ENCODE results near the gene PLXNB1. TPM values are rescaled to one million over a fixed set of nuclear protein-coding genes. Genes with fewer than 3 reads are reported as not detected.
A peak's percentile ranks its signal among the peaks of the same experiment; 100 is the strongest.
"Not testable (repeated sequence)": the region's sequence is repeated elsewhere in the genome, so short reads cannot be mapped to it uniquely, and the experiment has no call there.

Gene PLXNB1
- total RNA-seq, 1 donor from 2014 or later, result 35.4 TPM

DNA sequence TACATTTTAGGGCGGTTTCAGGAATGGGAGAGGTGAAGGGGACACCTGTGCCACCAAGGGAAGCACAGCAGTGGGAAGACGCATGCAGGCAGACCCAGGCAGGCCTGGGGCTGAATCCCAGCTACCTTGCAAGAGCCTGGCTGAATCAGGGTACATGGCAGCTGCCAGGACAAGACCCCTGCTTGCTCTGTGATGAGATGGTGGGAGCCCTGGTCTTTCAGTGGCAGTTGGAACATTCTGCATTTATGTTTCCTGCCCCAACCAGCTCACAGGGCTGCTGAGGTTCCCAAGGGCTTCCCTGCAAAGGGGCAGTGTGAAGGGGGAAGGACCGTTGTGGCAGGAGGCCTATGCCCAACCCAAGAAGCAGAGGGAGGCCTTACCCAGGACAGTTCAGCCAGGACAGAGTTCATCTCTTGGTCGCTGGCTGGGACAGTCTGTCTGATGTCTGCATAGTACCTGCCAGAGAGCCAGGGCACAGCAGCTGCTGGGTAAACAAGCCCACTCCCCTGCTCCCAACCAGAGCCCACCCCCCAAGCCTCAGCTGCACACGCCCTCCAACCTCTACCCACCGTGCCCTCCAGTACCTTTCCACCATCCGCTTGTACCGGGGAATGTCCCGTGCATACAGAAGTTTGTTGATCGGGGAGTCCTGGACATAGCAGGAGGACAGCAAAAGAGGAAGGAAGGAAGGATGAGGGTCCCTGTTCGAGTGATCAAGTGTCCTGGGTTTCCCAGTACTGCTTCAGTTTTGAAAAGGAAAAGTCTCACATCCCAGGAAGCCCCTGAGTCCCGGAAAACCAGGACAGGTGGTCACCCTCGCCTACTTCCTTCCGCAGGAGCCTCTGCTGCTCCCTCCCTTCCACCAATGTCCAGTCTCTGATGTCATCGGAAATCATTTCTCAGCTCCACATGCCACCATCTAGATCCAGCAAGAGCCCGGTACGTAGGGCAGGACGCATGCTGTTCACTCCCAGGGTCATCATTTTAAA lies 23.1 kb downstream of the PLXNB1 start:
- DNase-seq (ENCODE audit: extremely low read depth, low read depth, low spot score), result no peak

DNA sequence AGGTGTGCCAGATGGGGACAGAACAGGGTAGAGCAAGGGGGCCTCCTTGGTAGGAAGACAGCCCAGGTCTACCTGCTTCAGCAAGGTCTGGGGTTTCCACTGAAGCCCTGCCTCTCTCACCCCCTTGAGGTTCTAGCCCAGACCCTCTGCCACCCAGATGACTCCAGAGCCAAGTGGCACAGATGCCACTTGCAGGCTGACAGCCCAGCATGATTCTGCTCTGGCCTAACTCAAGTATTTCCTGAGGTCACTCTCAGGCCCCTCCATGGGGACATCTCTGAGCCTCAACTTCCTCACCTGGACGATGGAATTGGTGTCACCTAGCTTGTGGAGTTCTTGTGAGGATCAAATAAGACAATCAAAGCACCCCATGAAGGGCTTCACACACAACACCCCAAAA lies 23.9 kb downstream of the PLXNB1 start:
- no peak for DNase-seq (ENCODE audit: extremely low read depth, low read depth, low spot score)

GRCh38 chr3:48405343-48405881 lies 24.5 kb downstream of the PLXNB1 start:
- no peak for DNase-seq (ENCODE audit: extremely low read depth, low read depth, low spot score)

GRCh38 chr3:48404440-48405342 lies 25.2 kb downstream of the PLXNB1 start:
- DNase-seq (ENCODE audit: extremely low read depth, low read depth, low spot score), result no peak

GRCh38 chr3:48403533-48404439 lies 26.1 kb downstream of the PLXNB1 start:
- DNase-seq (ENCODE audit: extremely low read depth, low read depth, low spot score), result no peak

GRCh38 chr3:48402907-48403306 lies 27.0 kb downstream of the PLXNB1 start:
- DNase-seq (ENCODE audit: extremely low read depth, low read depth, low spot score), result no peak

DNA sequence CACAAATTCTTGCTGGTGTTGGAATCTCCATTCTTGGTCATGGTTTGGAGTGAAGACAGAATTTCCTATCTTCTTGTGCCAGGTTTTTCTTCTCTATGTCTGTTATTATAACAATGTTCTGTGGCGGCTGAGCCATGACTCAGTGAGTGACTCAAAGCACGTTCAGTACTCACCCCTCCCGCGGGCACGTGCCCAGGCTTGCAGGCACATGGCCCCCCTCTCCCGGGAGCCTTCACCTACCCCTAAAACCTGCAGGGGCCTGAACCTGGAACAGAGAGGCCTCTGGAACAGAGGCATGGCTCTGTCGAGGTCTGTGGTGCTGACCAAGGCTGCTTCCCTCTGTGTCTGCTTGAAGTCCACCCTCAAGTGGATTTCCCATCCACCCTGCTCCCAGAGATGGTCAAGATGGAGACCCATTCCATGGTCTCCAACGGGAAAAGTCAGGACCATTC lies 27.6 kb downstream of the PLXNB1 start:
- peak; percentile 37 for DNase-seq (ENCODE audit: extremely low read depth, low read depth, low spot score)

- not testable (repeated sequence) for DNase-seq (ENCODE audit: extremely low read depth, low read depth, low spot score)
These were observed 28.4 kb downstream of the PLXNB1 start for GRCh38 chr3:48401434-48401901.

GRCh38 chr3:48400824-48401433 lies 29.0 kb downstream of the PLXNB1 start:
- DNase-seq (ENCODE audit: extremely low read depth, low read depth, low spot score), result peak; percentile 16

- DNase-seq (ENCODE audit: extremely low read depth, low read depth, low spot score), result no peak
These were observed 30.3 kb downstream of the PLXNB1 start for GRCh38 chr3:48399387-48400172.

DNA sequence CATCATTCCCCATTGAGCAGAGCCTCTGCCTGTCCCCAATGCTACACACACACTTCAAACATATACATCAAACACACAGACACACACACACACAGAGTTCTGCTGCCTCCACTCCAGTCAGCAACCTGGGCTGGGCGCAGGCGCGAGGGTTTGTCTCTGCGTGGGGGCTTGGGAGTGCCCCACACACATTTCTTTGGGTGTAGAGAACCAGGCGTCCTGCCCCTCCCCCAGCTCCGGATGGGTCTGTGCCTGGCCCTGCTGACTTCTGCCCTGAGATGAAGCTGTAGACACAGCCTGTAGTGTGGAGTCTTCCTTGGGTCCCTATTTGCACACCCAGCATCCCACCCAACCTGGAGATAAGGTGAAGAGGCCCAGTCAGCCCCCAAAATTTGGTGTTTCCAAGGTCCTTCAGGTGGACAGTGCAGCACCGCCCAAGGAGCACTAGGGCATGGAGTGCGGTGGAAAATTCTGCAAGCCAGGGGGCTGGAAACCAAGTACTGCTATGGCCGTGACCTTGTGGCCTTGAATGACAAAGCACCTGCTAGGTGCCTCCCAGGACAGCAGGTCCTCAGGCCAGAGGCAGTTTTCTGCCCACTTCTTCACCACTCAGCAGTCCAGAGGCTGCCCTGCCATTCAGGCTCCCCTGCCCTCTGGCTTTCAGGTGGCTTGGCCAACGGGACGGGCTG lies 31.0 kb downstream of the PLXNB1 start:
- DNase-seq (ENCODE audit: extremely low read depth, low read depth, low spot score), result no peak

DNA sequence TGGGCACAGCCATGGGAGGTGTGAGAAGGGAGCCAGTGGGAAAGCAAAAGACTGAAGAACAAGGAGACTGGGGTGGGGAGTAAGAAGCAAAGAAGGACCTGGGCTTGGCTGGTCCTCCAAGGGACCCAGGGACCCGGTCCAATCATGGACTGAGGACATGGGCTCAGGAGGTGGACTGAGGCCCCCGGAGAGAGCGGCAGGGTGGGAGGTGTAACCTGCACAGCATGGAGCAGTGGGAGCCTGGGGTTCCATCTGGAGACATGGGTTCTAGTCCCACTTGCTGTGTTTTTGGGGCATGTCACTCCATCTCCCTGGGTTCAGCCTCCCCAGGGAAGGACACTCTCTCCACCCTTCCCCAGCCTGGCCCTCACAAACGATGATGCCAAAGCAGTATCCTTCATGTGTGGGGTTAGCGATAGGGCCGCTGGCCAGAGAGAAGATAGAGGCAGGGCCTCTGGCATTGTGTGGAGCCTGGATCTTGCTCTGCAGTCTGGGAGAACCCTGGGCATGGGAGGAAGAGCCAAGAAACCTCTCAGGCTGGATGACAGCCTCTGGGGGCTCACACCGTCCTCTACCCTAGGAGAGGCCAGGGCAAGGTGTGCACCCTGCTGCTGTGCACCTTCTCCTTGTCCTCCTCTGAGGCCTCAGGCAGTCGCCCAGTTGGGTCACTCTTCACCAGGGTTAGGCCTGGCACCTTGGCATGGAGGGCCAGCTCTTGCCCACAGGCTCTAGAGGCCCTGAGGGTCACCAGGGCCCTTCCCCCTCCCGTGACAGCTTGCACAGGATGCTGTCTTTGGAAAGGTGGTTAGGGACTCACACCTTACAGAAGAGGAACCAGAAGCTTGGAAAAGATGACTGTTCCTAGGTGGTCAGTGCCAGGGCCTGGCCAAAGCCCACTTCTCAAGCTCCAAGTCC lies 31.9 kb downstream of the PLXNB1 start:
- DNase-seq (ENCODE audit: extremely low read depth, low read depth, low spot score), result no peak

DNA sequence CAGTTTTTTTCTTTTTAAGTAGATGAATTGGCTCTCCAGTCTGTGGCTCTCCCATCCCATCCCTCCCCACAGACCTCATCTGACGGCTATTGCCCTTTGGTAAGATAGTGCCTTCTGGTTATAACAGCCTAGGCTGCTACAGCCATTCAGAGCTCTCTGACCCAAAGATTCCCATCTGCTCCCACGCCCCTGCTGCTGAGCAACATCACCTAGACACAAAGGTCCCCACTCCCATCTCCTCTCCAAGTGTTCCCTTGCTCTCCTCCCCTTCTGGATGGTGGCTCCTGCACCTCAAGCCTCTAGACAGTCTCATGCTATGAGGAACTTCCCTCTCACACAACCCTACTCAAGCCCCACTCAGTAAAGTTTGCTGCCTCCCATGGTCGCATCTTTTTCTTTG lies 34.2 kb downstream of the PLXNB1 start:
- no peak for DNase-seq (ENCODE audit: extremely low read depth, low read depth, low spot score)

DNA sequence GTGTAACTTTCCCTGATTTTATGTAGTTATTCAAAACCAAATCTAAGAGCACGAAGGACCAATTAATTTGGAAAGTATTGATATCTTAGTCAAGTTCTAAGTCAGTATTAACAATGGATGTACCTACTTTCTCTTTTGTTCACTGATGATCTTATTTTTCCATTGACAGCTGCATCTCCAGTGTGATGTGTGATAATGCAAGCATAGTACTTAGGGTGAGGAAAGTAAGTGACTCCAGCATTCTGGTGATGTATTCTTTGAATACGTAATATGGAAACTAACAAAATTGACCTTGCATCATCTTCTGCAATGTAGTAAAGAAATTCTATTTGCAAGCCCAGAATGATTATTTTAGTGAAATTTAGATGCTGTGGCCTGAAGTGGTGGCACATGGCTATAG lies 35.5 kb downstream of the PLXNB1 start:
- no peak for DNase-seq (ENCODE audit: extremely low read depth, low read depth, low spot score)

- DNase-seq (ENCODE audit: extremely low read depth, low read depth, low spot score), result no peak
These were observed 40.9 kb downstream of the PLXNB1 start for GRCh38 chr3:48388966-48389365.

GRCh38 chr3:48387634-48388033 lies 42.3 kb downstream of the PLXNB1 start:
- no peak for DNase-seq (ENCODE audit: extremely low read depth, low read depth, low spot score)

- DNase-seq (ENCODE audit: extremely low read depth, low read depth, low spot score), result no peak
These were observed 56.9 kb downstream of the PLXNB1 start for GRCh38 chr3:48372862-48373435.
